ENCODE results near the gene ELOVL1. TPM values are rescaled to one million over a fixed set of nuclear protein-coding genes. Genes with fewer than 3 reads are reported as not detected.
A peak's percentile ranks its signal among the peaks of the same experiment; 100 is the strongest.

ELOVL1 gene
- total RNA-seq, 1 experiment from 2014 or later: 53.7 TPM

DNA sequence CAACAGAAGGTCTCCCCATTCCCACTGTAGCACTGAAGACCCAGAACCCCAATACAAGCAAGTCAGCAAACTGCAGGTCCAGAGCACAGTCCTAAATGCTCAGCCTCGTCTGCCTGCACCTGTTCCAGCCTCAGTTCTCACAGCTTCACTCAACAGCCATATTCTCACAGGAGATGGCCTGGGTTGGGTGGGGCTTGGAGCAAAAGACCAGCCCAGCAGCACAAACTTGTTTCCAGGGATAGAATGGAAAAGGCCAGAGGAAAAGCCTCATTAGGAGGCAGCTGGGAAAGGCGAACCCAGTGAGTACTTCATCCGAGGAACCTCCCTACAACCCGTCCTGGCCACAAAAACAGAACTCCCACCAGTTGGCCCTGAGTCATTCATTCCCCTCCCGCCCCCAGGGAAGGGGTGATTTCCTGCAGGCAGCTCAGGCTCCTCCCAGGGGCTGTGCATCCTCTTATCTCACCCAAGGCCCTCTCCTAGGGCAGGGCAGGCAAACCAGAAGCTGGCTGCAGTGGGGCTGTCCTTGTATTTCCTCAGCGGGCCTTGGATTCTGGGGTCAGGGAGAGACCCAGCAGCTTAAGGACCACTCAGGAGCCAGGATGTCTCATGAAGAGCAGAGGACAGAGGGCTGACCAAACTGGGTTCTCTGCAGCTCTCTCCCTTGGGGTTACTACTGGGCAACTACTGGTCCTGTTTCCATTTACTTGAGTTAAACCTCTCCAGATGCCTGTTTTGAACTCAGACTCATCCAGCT lies 37.6 kb downstream of the ELOVL1 start:
- peak; percentile 84 for DNase-seq (ENCODE audit: low spot score)
- no peaks in the 10 kb centered on the region for H3K27me3 ChIP-seq (replicated peaks; ENCODE audit: insufficient read depth, low read depth, low read length, poor library complexity)
- TF ChIP-seq, protein P1, sequence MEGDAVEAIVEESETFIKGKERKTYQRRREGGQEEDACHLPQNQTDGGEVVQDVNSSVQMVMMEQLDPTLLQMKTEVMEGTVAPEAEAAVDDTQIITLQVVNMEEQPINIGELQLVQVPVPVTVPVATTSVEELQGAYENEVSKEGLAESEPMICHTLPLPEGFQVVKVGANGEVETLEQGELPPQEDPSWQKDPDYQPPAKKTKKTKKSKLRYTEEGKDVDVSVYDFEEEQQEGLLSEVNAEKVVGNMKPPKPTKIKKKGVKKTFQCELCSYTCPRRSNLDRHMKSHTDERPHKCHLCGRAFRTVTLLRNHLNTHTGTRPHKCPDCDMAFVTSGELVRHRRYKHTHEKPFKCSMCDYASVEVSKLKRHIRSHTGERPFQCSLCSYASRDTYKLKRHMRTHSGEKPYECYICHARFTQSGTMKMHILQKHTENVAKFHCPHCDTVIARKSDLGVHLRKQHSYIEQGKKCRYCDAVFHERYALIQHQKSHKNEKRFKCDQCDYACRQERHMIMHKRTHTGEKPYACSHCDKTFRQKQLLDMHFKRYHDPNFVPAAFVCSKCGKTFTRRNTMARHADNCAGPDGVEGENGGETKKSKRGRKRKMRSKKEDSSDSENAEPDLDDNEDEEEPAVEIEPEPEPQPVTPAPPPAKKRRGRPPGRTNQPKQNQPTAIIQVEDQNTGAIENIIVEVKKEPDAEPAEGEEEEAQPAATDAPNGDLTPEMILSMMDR (conservative IDR thresholded peaks at IDR 0.05; ENCODE audit: low read depth, low read length): no peak
- no peak for TF ChIP-seq EZH2 (IDR thresholded peaks at IDR 0.05; ENCODE audit: borderline replicate concordance, low read depth, low read length, poor library complexity, severe bottlenecking)
- no TSS peak for BruUV-seq (replicated peaks)
- peak overlapping the region; percentile 44 for H3K27ac ChIP-seq (ENCODE audit: low read depth, low read length, poor library complexity, severe bottlenecking)
- CTCF ChIA-PET: no interaction called here
- H3K4me1 ChIP-seq (ENCODE audit: insufficient read depth, low read length, poor library complexity, severe bottlenecking): peaks cover 7% of the 10 kb centered on the region
- H3K9me3 ChIP-seq (ENCODE audit: low read depth, low read length, poor library complexity, severe bottlenecking): peaks cover 11% of the 10 kb centered on the region
- no peak overlapping the region for H3K4me3 ChIP-seq (ENCODE audit: low read depth, low read length, poor library complexity, severe bottlenecking)
- H3K36me3 ChIP-seq (ENCODE audit: insufficient read depth, low read length, poor library complexity, severe bottlenecking): no peaks in the 10 kb centered on the region
- POLR2A ChIA-PET (ENCODE audit: low non-redundant PET): no interaction called here
- intact Hi-C loops (cut with micrococcal nuclease; ENCODE audit: unreplicated experiment): loop anchor here (5.0 kb wide), 1 partner anchor 83 kb away; no protein-coding TSS in a partner anchor

DNA sequence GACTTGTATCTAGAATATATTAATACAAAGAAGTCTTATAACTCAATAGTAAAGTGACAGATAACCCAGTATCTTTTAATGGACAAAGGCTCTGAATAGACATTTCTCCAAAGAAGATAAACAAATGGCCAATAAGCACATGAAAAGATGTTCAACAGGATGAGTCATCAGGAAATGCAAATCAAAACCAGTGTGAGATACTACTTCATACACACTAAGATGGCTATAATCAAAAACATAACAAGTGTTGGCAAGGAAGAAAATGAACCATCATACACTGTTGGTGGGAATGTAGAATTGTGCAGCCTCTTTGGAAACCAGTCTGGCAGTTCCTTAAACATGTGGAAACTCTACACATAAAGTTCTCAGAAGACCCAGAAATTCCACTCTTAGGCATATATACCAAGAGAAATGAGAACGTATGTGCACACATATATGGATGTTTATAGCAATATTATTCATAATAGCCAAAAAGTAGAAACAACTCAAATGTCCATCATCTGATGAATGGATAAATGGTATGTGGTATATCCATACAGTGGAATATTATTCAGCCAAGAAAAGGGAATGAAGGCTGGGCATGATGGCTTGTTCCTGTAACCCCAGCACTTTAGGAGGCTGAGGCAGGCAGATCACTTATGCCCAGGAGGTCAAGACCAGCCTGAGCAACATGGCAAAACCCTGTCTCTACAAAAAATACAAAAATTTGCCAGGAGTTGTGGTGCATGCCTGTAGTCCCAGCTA lies 40.1 kb downstream of the ELOVL1 start:
- Histone ChIP-seq H3K9me3 (ENCODE audit: low read depth, low read length, poor library complexity, severe bottlenecking) (peaks cover 11% of the 10 kb centered on the region), H3K36me3 (ENCODE audit: insufficient read depth, low read length, poor library complexity, severe bottlenecking) (no peaks in the 10 kb centered on the region), H3K27ac (ENCODE audit: low read depth, low read length, poor library complexity, severe bottlenecking) (no peak overlapping the region), H3K4me1 (ENCODE audit: insufficient read depth, low read length, poor library complexity, severe bottlenecking) (peaks cover 12% of the 10 kb centered on the region), H3K4me3 (ENCODE audit: low read depth, low read length, poor library complexity, severe bottlenecking) (no peak overlapping the region), H3K27me3 (replicated peaks; ENCODE audit: insufficient read depth, low read depth, low read length, poor library complexity) (no peaks in the 10 kb centered on the region)
- DNase-seq (ENCODE audit: low spot score): peak; percentile 52
- CTCF ChIA-PET: no interaction called here
- intact Hi-C loops (cut with micrococcal nuclease; ENCODE audit: unreplicated experiment): no loop called here
- BruUV-seq (replicated peaks): no TSS peak
- TF ChIP-seq, protein P1 (conservative IDR thresholded peaks at IDR 0.05; ENCODE audit: low read depth, low read length): no peak
- TF ChIP-seq EZH2 (IDR thresholded peaks at IDR 0.05; ENCODE audit: borderline replicate concordance, low read depth, low read length, poor library complexity, severe bottlenecking): no peak
- POLR2A ChIA-PET (ENCODE audit: low non-redundant PET): no interaction called here

DNA sequence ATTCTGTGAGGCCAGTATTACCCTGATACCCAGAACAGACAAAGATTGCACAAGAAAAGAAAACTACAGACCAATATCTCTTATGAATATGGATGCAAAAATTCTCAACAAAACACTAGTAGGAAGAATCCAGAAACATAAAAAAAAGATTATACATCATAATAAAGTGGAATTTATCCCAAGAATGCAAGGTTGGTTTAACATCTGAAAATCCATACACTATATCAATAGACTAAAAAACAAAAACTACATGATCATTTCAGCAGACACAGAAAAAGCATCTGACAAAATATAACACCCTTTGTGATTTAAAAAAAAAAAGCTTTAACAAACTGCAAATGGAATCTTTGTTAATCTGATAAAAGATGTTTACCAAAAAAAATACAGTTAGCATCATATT lies 42.4 kb downstream of the ELOVL1 start:
- intact Hi-C loops (cut with micrococcal nuclease; ENCODE audit: unreplicated experiment): no loop called here
- no TSS peak for BruUV-seq (replicated peaks)
- H3K36me3 ChIP-seq (ENCODE audit: insufficient read depth, low read length, poor library complexity, severe bottlenecking): no peaks in the 10 kb centered on the region
- ChIA-PET CTCF (no interaction called here), POLR2A (ENCODE audit: low non-redundant PET) (no interaction called here)
- peaks cover 11% of the 10 kb centered on the region for H3K9me3 ChIP-seq (ENCODE audit: low read depth, low read length, poor library complexity, severe bottlenecking)
- no peaks in the 10 kb centered on the region for H3K27me3 ChIP-seq (replicated peaks; ENCODE audit: insufficient read depth, low read depth, low read length, poor library complexity)
- peaks cover 8% of the 10 kb centered on the region for H3K4me1 ChIP-seq (ENCODE audit: insufficient read depth, low read length, poor library complexity, severe bottlenecking)
- H3K4me3 ChIP-seq (ENCODE audit: low read depth, low read length, poor library complexity, severe bottlenecking): no peak overlapping the region
- no peak for DNase-seq (ENCODE audit: low spot score)
- TF ChIP-seq EZH2 (IDR thresholded peaks at IDR 0.05; ENCODE audit: borderline replicate concordance, low read depth, low read length, poor library complexity, severe bottlenecking): no peak
- TF ChIP-seq, protein P1 (conservative IDR thresholded peaks at IDR 0.05; ENCODE audit: low read depth, low read length): no peak
- H3K27ac ChIP-seq (ENCODE audit: low read depth, low read length, poor library complexity, severe bottlenecking): no peak overlapping the region

Measured in A673 (cell line).